Nephron progenitor cell (in vitro differentiated cells): Measurements from ENCODE around the gene KRTAP10-5.

Source experiments
- DNase-seq: peaks from one replicate; pipeline ENCODE4 v3.0.0; 2021
- H3K27ac Mint-ChIP-seq: 2 replicates; pipeline ENCODE4 v1.8.0; 2021; ENCODE audit warnings: mild to moderate bottlenecking, moderate library complexity, mixed read lengths
- H3K27me3 Mint-ChIP-seq: 2 replicates; pipeline ENCODE4 v1.8.0; 2021; ENCODE audit warnings: mild to moderate bottlenecking, low read depth, mixed read lengths; ENCODE audit not compliant: poor library complexity
- H3K36me3 Mint-ChIP-seq: 2 replicates; pipeline ENCODE4 v1.8.0; 2021; ENCODE audit warnings: low read depth, mixed read lengths
- H3K4me1 Mint-ChIP-seq: 2 replicates; pipeline ENCODE4 v1.8.0; 2021; ENCODE audit warnings: mixed read lengths
- H3K4me3 Mint-ChIP-seq: 2 replicates; pipeline ENCODE4 v1.8.0; 2021; ENCODE audit warnings: mild to moderate bottlenecking, moderate library complexity, mixed read lengths
- H3K9me3 Mint-ChIP-seq: 2 replicates; pipeline ENCODE4 v1.8.0; 2021; ENCODE audit warnings: mild to moderate bottlenecking, moderate library complexity, mixed read lengths
- TF ChIP-seq, protein P1 (sequence below): fragments of 200-600 bp; sonication (generic); IDR thresholded peaks from 2 replicates; pipeline ENCODE4 v1.5.0; 2021; ENCODE audit warnings: antibody characterized with exemption

The KRTAP10-5 gene

DNA sequence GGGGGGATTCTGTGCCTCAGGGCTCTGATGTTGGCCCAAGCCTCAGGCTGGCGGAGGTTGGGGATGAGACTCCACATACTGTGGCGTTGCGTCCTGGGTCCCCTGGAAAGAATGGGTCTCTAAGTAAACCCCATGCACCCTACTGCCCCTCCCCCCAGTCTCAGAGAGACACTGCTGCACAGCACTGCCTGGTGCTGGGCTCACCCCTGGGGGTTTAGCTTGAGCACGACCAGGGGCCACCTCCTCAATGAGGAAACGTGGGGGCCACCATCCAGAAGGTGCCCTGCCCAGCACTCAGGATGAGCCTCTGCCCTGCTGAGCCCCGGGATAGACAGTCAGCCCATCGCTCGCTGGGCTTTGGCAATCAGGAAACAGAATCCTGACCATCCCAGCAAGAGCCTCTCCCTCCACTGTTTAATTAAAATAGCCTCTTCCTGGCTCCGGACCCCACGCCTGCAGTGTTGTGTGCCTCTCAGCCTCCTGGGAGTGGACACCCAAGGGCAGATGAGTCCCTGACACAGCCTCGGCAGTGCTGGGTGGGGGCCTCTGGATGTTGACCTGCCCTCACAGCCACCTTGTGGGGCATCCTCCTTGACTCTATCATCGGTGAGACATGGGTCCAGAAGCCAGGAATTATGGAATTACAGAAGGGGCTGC lies 10.4 kb downstream of the KRTAP10-5 start:
- Mint-ChIP-seq H3K4me1 (peaks cover 6% of the 10 kb centered on the region), H3K9me3 (peaks cover 35% of the 10 kb centered on the region), H3K36me3 (no peaks in the 10 kb centered on the region), H3K27ac (no peak overlapping the region), H3K27me3 (peaks cover 29% of the 10 kb centered on the region), H3K4me3 (no peak overlapping the region)
- no peak for DNase-seq
- TF ChIP-seq, protein P1, sequence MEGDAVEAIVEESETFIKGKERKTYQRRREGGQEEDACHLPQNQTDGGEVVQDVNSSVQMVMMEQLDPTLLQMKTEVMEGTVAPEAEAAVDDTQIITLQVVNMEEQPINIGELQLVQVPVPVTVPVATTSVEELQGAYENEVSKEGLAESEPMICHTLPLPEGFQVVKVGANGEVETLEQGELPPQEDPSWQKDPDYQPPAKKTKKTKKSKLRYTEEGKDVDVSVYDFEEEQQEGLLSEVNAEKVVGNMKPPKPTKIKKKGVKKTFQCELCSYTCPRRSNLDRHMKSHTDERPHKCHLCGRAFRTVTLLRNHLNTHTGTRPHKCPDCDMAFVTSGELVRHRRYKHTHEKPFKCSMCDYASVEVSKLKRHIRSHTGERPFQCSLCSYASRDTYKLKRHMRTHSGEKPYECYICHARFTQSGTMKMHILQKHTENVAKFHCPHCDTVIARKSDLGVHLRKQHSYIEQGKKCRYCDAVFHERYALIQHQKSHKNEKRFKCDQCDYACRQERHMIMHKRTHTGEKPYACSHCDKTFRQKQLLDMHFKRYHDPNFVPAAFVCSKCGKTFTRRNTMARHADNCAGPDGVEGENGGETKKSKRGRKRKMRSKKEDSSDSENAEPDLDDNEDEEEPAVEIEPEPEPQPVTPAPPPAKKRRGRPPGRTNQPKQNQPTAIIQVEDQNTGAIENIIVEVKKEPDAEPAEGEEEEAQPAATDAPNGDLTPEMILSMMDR = no peak

DNA sequence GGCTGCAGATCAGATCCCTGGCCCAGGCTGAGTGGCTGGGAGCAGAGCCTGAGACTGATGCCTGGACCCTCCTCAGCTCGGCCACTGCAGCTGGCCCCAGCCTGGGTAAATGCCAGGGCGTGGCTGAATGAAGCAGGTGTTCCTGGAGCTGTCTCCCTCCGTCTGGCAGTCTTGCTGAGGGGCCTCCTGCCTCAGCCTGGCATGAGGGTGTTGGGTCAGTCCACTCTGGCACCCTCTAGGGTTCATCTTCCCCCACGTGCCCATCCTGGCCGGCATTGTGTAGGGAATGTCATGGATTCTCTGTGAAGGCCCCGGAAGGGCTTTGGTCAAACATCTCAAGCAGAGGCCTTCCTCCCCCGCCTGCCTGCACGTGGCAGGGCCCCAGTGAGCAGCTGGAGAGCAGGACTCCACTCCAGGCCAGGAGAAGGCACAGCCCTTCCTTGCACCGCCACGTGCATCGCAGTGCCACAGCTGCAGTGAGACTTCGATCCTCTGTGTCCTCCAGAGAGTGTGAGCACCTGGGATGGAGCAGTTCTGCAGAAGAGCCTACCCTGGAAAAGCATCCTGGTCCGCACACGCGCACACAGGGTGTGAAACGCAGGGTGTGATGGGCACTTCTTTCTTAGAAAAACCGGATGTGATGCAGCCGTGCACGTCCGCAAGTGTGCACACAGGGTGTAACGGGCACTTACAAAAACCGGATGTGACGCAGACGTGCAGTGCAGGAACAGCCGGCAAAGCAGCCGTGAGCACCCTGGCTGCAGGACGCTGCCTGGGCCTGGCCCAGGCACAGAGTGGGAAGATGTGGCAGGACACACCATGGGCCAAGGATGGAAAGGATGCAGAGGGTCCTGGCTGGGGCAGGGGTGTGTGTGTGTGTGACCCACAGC lies 11.5 kb downstream of the KRTAP10-5 start:
- TF ChIP-seq, protein P1 = no peak
- Mint-ChIP-seq H3K4me3 (no peak overlapping the region), H3K27me3 (peaks cover 29% of the 10 kb centered on the region), H3K9me3 (peaks cover 35% of the 10 kb centered on the region), H3K4me1 (no peaks in the 10 kb centered on the region), H3K27ac (no peak overlapping the region), H3K36me3 (no peaks in the 10 kb centered on the region)
- no peak for DNase-seq

DNA sequence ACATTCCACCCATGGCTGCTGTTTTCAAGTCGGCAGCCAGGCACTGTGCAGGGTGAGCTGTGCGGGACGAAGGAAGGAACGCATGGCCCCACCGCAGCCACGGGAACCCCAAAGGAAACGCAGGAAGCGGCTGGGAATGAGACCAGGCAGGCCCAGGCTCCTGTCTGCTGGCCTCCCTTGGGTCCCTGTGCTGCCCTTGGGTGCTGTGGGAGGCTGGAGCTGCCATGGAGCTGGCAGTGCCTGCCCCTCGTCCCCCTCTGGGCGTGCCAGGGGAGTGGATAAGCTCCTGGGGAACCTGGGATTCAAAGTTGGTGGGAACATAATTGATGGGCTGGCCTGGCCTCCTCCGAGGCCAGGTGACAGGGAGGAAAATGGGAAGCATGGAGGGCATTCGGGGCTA lies 12.1 kb downstream of the KRTAP10-5 start:
- no peak for DNase-seq
- Mint-ChIP-seq H3K27me3 (peaks cover 27% of the 10 kb centered on the region), H3K4me1 (no peaks in the 10 kb centered on the region), H3K36me3 (no peaks in the 10 kb centered on the region), H3K27ac (no peak overlapping the region), H3K9me3 (peaks cover 35% of the 10 kb centered on the region), H3K4me3 (no peak overlapping the region)
- TF ChIP-seq, protein P1 = no peak

DNA sequence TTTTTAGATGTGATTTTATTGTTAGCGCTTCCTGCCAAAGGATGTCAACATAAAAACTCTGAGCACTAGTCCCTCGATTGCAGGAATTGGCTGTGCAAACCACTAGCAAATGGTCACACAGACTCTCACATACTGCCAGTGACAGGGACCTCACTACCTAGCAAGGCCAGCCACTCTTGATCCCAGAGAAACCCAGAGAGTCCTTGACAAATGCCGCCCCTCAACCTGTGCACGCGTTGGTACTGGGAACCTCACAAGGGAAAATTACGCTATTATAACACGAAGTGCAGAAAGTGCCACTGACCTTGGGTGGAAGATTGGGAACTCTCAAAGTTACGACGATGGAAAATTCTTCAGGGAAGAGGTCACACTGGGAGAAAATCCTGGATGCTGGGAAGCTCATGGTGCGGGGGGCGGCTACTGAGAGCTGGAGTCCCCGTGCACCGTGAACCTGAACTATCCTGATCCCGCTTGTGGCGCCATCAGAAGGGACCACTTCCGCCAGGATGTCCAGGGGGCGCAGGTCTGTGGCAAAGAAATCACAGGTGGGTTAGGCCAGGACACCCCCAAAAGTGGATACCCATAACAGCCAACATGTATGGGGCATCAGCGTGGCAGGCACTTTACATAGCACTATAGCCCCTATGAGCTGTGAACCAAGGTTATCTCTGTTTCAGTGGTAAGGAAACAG lies 12.8 kb downstream of the KRTAP10-5 start:
- Mint-ChIP-seq H3K36me3 (no peaks in the 10 kb centered on the region), H3K27ac (no peak overlapping the region), H3K27me3 (peaks cover 26% of the 10 kb centered on the region), H3K9me3 (peaks cover 29% of the 10 kb centered on the region), H3K4me3 (no peak overlapping the region), H3K4me1 (no peaks in the 10 kb centered on the region)
- no peak for DNase-seq
- TF ChIP-seq, protein P1 = no peak

DNA sequence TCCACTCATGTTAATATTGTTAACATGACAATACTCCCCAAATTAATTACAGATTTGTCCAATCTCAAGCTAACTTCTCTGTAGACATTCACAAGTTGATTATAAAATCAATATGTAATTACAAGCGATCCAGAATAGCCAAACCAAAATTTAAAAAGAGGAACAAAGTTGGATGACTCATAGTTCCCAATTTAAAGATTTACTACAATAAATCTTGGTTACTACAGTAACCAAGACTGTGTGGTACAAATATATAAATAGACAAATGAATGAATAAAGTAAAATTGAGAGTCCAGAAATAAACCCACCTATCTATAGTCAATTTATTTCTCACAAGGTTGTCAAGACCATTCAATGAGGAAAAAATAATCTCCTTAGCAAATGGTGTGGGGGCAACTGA lies 14.0 kb downstream of the KRTAP10-5 start:
- Mint-ChIP-seq H3K27ac (no peak overlapping the region), H3K9me3 (peaks cover 27% of the 10 kb centered on the region), H3K36me3 (no peaks in the 10 kb centered on the region), H3K27me3 (peaks cover 29% of the 10 kb centered on the region), H3K4me3 (no peak overlapping the region), H3K4me1 (no peaks in the 10 kb centered on the region)
- no peak for DNase-seq
- TF ChIP-seq, protein P1 = no peak
